Stimulated activated CD8-positive, alpha-beta memory T cell treated with anti-CD3 and anti-CD28 coated beads, Interleukin-12 subunit alpha, Interleukin-12 subunit beta, amount 100 ng/mL, for 4 hours (primary cell): ENCODE results near the gene KCNQ1.

Experiments used
- DNase-seq: peaks from one replicate; pipeline ENCODE4 v3.0.0-alpha.2; 2020; ENCODE audit warnings: low read depth

KCNQ1 gene

DNA sequence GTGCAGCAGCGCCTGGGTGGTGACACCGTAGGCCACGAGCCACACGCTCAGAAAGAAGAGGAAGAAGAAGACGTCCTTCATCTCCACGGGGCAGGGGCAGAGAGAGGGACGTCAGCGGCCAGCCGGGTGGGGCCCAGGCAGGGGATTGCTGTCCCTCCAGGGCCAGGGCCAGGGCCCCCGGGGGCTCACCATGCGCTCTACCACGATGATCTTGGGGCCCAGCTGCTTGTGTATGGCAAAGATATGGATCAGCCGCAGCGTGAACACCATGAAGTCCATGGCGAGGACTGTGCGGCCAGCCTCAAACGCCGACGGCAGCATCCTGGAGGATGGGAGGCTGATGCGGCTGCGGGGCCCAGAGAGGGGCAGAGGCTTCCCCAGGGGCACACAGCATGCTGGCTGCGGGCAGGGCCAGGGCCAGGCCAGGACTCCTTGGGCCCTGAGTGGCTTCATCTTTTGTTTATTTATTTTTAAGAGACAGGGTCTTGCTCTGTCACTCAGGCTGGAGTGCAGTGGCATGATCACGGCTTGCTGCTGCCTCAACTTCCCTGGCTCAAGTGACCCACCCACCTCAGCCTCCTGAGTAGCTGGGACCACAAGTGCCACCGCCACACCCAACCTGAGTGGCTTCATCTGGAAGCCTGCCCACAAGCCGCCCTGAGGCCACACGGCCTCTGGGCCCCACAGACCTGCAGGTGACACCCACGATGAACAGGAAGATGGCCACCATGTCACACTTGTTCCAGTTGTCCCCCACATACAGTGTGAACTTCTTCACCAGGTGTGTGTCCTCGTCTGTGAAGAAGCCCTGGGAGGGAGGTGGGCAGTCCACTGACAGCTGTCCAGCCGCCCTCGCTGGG lies 33.1 kb upstream of the KCNQ1 start:
- no peak for DNase-seq

GRCh38 chr11:2412323-2412722 lies 32.5 kb upstream of the KCNQ1 start:
- DNase-seq = no peak

- DNase-seq = no peak
Measured at GRCh38 chr11:2413742-2414579, 30.8 kb upstream of the KCNQ1 start.

- DNase-seq = no peak
Measured at GRCh38 chr11:2414616-2415015, 30.2 kb upstream of the KCNQ1 start.

GRCh38 chr11:2415171-2415570 lies 29.6 kb upstream of the KCNQ1 start:
- DNase-seq = no peak

- no peak for DNase-seq
Measured at GRCh38 chr11:2415601-2416380, 29.0 kb upstream of the KCNQ1 start.

DNA sequence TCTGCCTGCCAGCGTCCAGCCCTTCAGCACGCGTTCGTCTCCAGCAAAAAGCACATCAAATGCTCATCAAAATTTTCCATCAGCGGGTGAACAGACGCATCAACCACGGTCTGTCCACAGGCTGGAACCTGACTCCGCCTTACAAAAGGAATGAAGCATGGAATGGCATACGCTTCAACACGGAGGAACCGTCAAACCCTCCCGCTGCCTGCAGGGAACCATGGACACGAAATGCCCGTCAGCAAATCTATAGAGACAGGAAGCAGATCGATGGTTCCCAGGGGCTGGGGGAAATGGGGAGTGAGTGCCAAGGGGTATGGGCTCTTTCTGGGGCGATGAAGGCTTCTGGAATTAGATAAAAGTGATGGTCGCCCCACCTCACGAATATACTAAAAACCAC lies 28.0 kb upstream of the KCNQ1 start:
- no peak for DNase-seq

- DNase-seq = no peak
Measured at GRCh38 chr11:2417856-2418692, 26.7 kb upstream of the KCNQ1 start.

DNA sequence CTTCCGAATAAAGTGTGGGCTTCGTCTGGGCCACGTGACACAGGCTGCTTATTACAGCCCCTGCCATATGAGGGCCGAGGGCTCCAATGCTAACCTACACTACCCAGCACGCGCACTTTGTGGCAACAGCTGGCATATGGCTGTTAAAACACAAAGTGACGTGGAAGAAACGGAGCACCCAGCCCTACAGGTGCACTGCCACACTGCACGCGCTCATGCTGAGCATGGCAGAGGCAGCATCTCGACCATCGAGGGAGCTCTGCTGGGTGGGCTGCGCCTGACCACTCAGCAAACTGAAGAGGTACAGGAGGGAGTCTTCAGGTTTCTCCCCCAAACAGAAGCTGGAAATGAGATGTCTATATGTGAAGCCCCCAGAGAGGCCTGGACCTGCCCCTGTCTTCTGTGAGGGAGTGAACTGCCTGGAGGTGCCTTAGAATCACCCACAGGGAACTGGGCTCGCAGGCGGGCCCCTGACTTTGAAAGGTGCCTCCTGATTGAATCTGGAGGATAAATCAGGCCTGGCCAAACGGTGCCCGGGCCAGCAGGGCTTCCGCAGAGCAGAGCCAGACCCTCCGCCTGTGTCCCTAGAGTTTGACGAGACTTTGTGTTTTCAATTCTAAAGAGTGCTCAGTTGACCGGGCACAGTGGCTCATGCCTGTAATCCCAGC lies 26.0 kb upstream of the KCNQ1 start:
- no peak for DNase-seq

- peak; percentile 34 for DNase-seq
Measured at GRCh38 chr11:2419638-2420501, 24.9 kb upstream of the KCNQ1 start.

GRCh38 chr11:2420502-2421225 lies 24.1 kb upstream of the KCNQ1 start:
- DNase-seq = peak; percentile 46

DNA sequence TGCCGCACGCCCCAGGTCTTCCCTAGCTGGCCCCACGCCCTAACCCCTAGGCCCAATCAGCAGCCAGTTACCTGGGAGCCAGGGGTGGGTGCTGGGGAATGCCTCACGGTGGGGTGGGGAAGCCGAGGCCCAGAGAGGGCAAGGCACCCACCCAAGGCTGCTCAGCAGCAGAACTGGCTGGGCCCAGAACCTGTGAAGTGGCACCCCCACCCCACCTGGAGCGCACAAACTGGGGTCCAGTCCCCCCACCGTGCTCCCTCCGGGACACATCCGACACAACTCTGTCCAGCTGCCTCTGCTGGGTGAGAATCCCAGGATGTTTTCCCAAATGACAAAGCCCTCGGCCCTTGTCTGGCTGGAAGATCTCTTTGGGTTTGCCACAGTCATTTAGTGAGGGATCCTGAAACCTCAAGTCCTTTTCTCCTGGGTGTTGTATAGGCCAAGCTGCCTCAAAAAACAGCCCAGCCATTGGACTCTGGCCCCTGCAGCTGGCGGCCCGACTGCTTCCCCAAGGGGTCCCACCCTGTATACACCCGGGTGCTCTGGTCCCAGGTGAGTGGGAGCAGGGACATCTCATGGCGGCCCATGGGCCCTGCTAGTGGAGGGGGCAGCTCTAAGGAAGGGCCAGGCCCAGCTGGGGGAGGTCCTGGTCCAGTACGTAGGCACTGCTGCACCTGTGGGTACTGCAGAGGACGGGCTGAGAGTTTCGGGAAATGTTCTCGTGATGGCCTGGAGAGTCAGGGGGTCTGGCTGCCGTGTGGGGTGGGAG lies 23.4 kb upstream of the KCNQ1 start:
- no peak for DNase-seq

DNA sequence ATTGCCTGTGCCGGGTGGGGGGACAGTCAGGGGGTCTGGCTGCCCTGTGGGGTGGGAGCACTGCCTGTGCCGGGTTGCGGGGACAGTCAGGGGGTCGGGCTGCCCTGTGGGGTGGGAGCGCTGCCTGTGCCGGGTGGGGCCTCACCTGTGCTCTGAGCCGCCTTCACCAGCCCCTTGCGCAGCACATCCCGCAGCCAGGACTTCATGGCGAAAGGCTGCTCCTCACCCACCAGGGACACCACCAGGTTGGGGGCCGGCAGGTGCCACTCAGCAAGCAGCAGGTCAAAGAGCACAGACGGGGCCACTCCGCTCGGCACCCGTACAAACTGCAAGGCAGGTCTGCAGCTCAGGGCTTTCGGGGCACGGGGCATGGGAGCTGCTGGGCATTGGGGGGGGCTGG lies 22.8 kb upstream of the KCNQ1 start:
- DNase-seq = no peak

DNA sequence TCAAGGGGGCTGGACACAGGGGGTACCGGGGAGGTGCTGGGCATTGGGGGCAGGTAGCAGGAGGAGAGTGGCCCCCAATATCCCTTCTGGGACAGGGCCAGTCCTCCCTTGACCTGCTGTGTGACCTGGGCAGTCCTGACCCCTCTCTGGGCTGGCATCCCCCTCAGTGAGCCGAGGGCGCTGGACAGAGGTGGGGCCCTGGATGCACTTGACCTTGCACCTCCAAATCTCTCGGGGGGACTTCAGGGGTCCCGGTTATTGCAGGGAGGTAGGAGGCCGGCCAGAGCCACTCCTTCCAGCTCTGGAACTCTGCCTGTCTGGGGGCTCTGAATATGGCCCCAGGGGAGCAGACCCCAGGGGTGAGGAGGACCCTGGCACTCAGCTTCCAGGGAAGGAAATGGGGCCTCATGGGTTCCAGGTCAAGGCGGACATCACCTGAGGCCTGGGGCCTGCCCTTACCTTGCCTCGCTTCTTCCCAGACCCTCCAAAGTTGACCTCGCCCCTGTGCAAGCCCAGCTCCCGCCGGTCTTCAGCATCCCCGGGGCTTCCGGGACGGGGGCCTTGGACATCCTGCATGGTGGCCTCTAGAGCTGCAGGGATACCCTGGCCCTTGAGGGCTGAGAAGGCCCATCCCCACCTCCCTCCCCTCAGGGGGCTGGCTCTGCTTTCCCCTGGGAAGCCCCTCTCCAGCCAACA lies 22.2 kb upstream of the KCNQ1 start:
- DNase-seq = no peak

GRCh38 chr11:2423157-2424025 lies 21.4 kb upstream of the KCNQ1 start:
- DNase-seq = no peak

GRCh38 chr11:2424811-2425495 lies 19.9 kb upstream of the KCNQ1 start:
- DNase-seq = no peak
